GM21526 (cell line): ENCODE data around the gene RAB20.
A peak's percentile ranks its signal among the peaks of the same experiment; 100 is the strongest.
"Not testable (repeated sequence)": the region's sequence is repeated elsewhere in the genome, so short reads cannot be mapped to it uniquely, and the experiment has no call there.

Experiments
- ATAC-seq: cut with Tn5 transposase; IDR thresholded peaks from one replicate; pipeline ENCODE4 v1.9.1; 2021; ENCODE audit warnings: moderate library complexity; ENCODE audit not compliant: unreplicated experiment, low FRiP score

The RAB20 gene

GRCh38 chr13:110555601-110556223, 5.8 kb downstream of the RAB20 start:
- ATAC-seq = peak; percentile 48

- no peak for ATAC-seq
These were observed 6.6 kb downstream of the RAB20 start for GRCh38 chr13:110554946-110555345.

- no peak for ATAC-seq
These were observed 7.2 kb downstream of the RAB20 start for GRCh38 chr13:110554227-110554836.

GRCh38 chr13:110553417-110553816, 8.1 kb downstream of the RAB20 start:
- ATAC-seq = no peak

- ATAC-seq = no peak
These were observed 8.8 kb downstream of the RAB20 start for GRCh38 chr13:110552767-110553166.

- ATAC-seq = no peak
These were observed 10.2 kb downstream of the RAB20 start for GRCh38 chr13:110551284-110551683.

GRCh38 chr13:110549795-110550160, 11.7 kb downstream of the RAB20 start:
- ATAC-seq = no peak

- ATAC-seq = no peak
These were observed 12.4 kb downstream of the RAB20 start for GRCh38 chr13:110548891-110549794.

GRCh38 chr13:110546926-110547325, 14.6 kb downstream of the RAB20 start:
- no peak for ATAC-seq

GRCh38 chr13:110546378-110546777, 15.1 kb downstream of the RAB20 start:
- ATAC-seq = no peak

GRCh38 chr13:110542169-110542796, 19.2 kb downstream of the RAB20 start:
- ATAC-seq = no peak

GRCh38 chr13:110541526-110541920, 20.0 kb downstream of the RAB20 start:
- ATAC-seq = no peak

GRCh38 chr13:110540871-110541525, 20.5 kb downstream of the RAB20 start:
- no peak for ATAC-seq

- ATAC-seq = no peak
These were observed 21.6 kb downstream of the RAB20 start for GRCh38 chr13:110539894-110540293.

GRCh38 chr13:110538632-110539031, 22.9 kb downstream of the RAB20 start:
- no peak for ATAC-seq

- ATAC-seq = no peak
These were observed 25.4 kb downstream of the RAB20 start for GRCh38 chr13:110536006-110536693.

GRCh38 chr13:110535526-110535925, 26.0 kb downstream of the RAB20 start:
- ATAC-seq = no peak

GRCh38 chr13:110533771-110534670, 27.5 kb downstream of the RAB20 start:
- no peak for ATAC-seq

GRCh38 chr13:110532258-110532657, 29.3 kb downstream of the RAB20 start:
- not testable (repeated sequence) for ATAC-seq
